ENCODE results near the gene OR1A1.

DNA sequence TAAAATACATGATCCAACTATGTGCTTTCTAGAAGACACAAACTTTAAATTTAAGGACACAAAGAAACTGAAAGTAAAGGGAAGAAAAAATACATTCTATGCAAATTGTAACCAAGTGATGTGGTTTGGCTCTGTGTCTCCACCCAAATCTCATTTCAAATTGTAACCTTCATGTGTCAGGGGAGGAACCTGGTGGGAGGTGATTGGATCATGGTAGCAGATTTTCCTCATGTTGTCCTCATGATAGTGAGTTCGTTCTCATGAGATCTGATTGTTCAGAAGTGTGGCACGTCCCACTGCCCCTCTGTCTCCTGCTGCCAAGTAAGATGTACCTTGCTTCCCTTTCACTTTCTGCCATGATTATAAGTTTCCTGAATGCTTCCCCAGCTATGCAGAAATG lies 15.0 kb downstream of the OR1A1 start:
- no peak for TF ChIP-seq POLR2AphosphoS5 (IDR thresholded peaks at IDR 0.05; ENCODE audit: low read depth, low read length)
- no peak for TF ChIP-seq POLR2A (IDR thresholded peaks at IDR 0.05; ENCODE audit: low read depth, low read length)
- TF ChIP-seq TAF1 (IDR thresholded peaks at IDR 0.05; ENCODE audit: borderline replicate concordance, low read depth, low read length) = no peak

Data from GM12892 (cell line).